MM.1S (cell line): ENCODE measurements around the gene C1QTNF6.

Experiments
- EZH2 ChIP-seq: fragments of 300-600 bp; sonication (generic); optimal IDR thresholded peaks from 2 replicates; pipeline ENCODE3; 2017; ENCODE audit warnings: low read depth, mild to moderate bottlenecking, antibody characterized with exemption, low read length, mixed read lengths
- EZH2phosphoT487 ChIP-seq: fragments of 300-600 bp; sonication (generic); IDR thresholded peaks from 2 replicates; pipeline ENCODE4 v1.6.1; 2018; ENCODE audit warnings: antibody characterized with exemption, low read length
- TF ChIP-seq, protein P1 (sequence below): fragments of 300-600 bp; sonication (generic); IDR thresholded peaks from 2 replicates; pipeline ENCODE4 v1.5.1; 2016; ENCODE audit warnings: antibody characterized with exemption, low read length, mixed read lengths

DNA sequence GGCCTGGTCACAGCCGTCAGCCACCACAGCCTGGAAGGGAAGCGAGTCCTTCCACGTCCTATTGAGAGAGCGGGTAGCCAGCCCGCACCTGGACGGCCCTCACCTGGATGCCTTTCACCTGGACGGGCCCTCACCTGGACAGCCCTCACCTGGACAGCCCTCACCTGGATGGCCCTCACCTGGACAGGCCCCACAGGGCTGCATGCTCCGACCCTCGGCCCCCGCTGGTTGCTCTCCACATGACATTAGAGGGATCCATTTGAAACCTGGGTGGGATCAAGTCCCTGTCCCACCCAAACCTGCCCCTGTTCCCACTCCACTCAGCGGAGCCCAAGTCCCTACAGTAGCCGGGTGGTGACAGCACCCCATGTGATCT, 3.7 kb downstream of the C1QTNF6 start:
- TF ChIP-seq, protein P1, sequence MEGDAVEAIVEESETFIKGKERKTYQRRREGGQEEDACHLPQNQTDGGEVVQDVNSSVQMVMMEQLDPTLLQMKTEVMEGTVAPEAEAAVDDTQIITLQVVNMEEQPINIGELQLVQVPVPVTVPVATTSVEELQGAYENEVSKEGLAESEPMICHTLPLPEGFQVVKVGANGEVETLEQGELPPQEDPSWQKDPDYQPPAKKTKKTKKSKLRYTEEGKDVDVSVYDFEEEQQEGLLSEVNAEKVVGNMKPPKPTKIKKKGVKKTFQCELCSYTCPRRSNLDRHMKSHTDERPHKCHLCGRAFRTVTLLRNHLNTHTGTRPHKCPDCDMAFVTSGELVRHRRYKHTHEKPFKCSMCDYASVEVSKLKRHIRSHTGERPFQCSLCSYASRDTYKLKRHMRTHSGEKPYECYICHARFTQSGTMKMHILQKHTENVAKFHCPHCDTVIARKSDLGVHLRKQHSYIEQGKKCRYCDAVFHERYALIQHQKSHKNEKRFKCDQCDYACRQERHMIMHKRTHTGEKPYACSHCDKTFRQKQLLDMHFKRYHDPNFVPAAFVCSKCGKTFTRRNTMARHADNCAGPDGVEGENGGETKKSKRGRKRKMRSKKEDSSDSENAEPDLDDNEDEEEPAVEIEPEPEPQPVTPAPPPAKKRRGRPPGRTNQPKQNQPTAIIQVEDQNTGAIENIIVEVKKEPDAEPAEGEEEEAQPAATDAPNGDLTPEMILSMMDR, result no peak
- no peak for TF ChIP-seq EZH2
- TF ChIP-seq EZH2phosphoT487, result no peak
